DMS153 treated with DMSO at 0.1 percent for 48 hours (cell line): ENCODE results near the gene GADD45A.
"Not testable (repeated sequence)": the region's sequence is repeated elsewhere in the genome, so short reads cannot be mapped to it uniquely, and the experiment has no call there.

Experiments used
- DNase-seq: peaks from one replicate; lab custom pipeline; 2025; ENCODE audit not compliant: unreplicated experiment; lab: John Stamatoyannopoulos, UW

The GADD45A gene

GRCh38 chr1:67719329-67720196, 34.6 kb downstream of the GADD45A start:
- no peak for DNase-seq

- DNase-seq = no peak
Observed at GRCh38 chr1:67721112-67721511, 36.1 kb downstream of the GADD45A start.

GRCh38 chr1:67721650-67722291, 36.8 kb downstream of the GADD45A start:
- DNase-seq = no peak

- no peak for DNase-seq
Observed at GRCh38 chr1:67722292-67722944, 37.4 kb downstream of the GADD45A start.

- DNase-seq = no peak
Observed at GRCh38 chr1:67723126-67723525, 38.1 kb downstream of the GADD45A start.

- no peak for DNase-seq
Observed at GRCh38 chr1:67723620-67724019, 38.6 kb downstream of the GADD45A start.

GRCh38 chr1:67724928-67725560, 40.0 kb downstream of the GADD45A start:
- DNase-seq = no peak

- DNase-seq = no peak
Observed at GRCh38 chr1:67726224-67726623, 41.2 kb downstream of the GADD45A start.

GRCh38 chr1:67729872-67730271, 44.9 kb downstream of the GADD45A start:
- DNase-seq = no peak

GRCh38 chr1:67730312-67730711, 45.3 kb downstream of the GADD45A start:
- not testable (repeated sequence) for DNase-seq

GRCh38 chr1:67731322-67731721, 46.3 kb downstream of the GADD45A start:
- DNase-seq = no peak

- DNase-seq = no peak
Observed at GRCh38 chr1:67732750-67733151, 47.8 kb downstream of the GADD45A start.

- no peak for DNase-seq
Observed at GRCh38 chr1:67733681-67734322, 48.8 kb downstream of the GADD45A start.

- no peak for DNase-seq
Observed at GRCh38 chr1:67734323-67734690, 49.3 kb downstream of the GADD45A start.

GRCh38 chr1:67735206-67735605, 50.2 kb downstream of the GADD45A start:
- no peak for DNase-seq

- DNase-seq = no peak
Observed at GRCh38 chr1:67735806-67736627, 51.0 kb downstream of the GADD45A start.

GRCh38 chr1:67736750-67737149, 51.7 kb downstream of the GADD45A start:
- no peak for DNase-seq

- no peak for DNase-seq
Observed at GRCh38 chr1:67737875-67738274, 52.9 kb downstream of the GADD45A start.
